Endothelial cell of umbilical vein (primary cell): ENCODE results near the gene TRMT112. TPM values are rescaled to one million over a fixed set of nuclear protein-coding genes. Genes with fewer than 3 reads are reported as not detected.
A peak's percentile ranks its signal among the peaks of the same experiment; 100 is the strongest.

ENCODE experiments used
- BruUV-seq: library from RNA; stranded (reverse); fragments of 400-500 nt; replicated peaks from 2 replicates; lab custom pipeline; 2021; lab: Mats Ljungman, UMichigan
- CTCF ChIA-PET: fragments of 300-600, 350-600 bp; sonication (Branson Sonifier 250); formaldehyde crosslinking; loops from one replicate; lab custom pipeline; 2021; ENCODE audit warnings: antibody characterized with exemption, inconsistent platforms; lab: Charles Lee
- POLR2A ChIA-PET: fragments of 300-600, 350-600 bp; sonication (Branson Sonifier 250); formaldehyde crosslinking; loops from one replicate; lab custom pipeline; 2021; ENCODE audit warnings: antibody characterized with exemption, inconsistent platforms; lab: Charles Lee
- DNase-seq: peaks from one replicate; pipeline ENCODE4 v3.0.0-alpha.2; 2011; ENCODE audit warnings: low read depth, low spot score
- FAIRE-seq: peaks from 2 replicates; lab custom pipeline; 2011; peaks lifted over from hg19 to GRCh38; lab: Jason Lieb, UNC
- H2AFZ ChIP-seq: 2 replicates; pipeline ENCODE4 v1.6.0; 2012; ENCODE audit warnings: low read depth, low read length, control low read depth, inconsistent platforms
- H3K27ac ChIP-seq: 2 replicates; pipeline ENCODE4 v1.5.1; 2011; ENCODE audit warnings: low read depth, mild to moderate bottlenecking, control low read depth, low read length, moderate library complexity; ENCODE audit not compliant: insufficient read depth
- H3K27me3 ChIP-seq, 2 experiments: 2 replicates each; pipeline versions ENCODE4 v1.6.0 to v1.6.1; 2011; ENCODE audit warnings: low read length in 2 of 2, mixed read lengths in 1 of 2; ENCODE audit not compliant: control insufficient read depth in 2 of 2, insufficient read depth in 2 of 2
- H3K36me3 ChIP-seq, 2 experiments: 2 replicates in 1 of 2; 3 replicates in 1 of 2; pipeline ENCODE4 v1.5.1; 2011; ENCODE audit warnings: low read length in 2 of 2, mild to moderate bottlenecking in 1 of 2, moderate library complexity in 1 of 2; ENCODE audit not compliant: control insufficient read depth in 2 of 2, insufficient read depth in 2 of 2; ENCODE audit errors: extremely low read depth in 1 of 2
- H3K4me1 ChIP-seq: 3 replicates; pipeline ENCODE4 v1.5.1; 2011; ENCODE audit warnings: mild to moderate bottlenecking, low read length; ENCODE audit not compliant: control insufficient read depth, insufficient read depth; ENCODE audit errors: extremely low read depth
- H3K4me2 ChIP-seq: 2 replicates; pipeline ENCODE4 v1.6.1; 2011; ENCODE audit warnings: low read length, control low read depth, mixed read lengths; ENCODE audit not compliant: insufficient read depth
- H3K4me3 ChIP-seq, 3 experiments: fragments of 200-600 bp in 1 of 3; sonication (generic), shearing (Covaris generic) in 1 of 3; replicated peaks in 1 of 3; 2 replicates each; pipeline ENCODE4 v1.5.1; 2011 to 2016; ENCODE audit warnings: control low read depth in 3 of 3, low read length in 3 of 3, mild to moderate bottlenecking in 2 of 3, inconsistent platforms in 1 of 3, low read depth in 1 of 3, moderate library complexity in 1 of 3; ENCODE audit not compliant: insufficient read depth in 1 of 3
- H3K79me2 ChIP-seq: 2 replicates; pipeline ENCODE4 v1.6.0; 2012; ENCODE audit warnings: low read length, inconsistent platforms; ENCODE audit not compliant: control insufficient read depth, insufficient read depth
- H3K9ac ChIP-seq: replicated peaks from 2 replicates; pipeline ENCODE3; 2011; ENCODE audit warnings: low read length, control low read depth; ENCODE audit not compliant: insufficient read depth; ENCODE audit errors: extremely low read depth
- H3K9me1 ChIP-seq: replicated peaks from 3 replicates; pipeline ENCODE4 v1.6.0; 2011; ENCODE audit warnings: mild to moderate bottlenecking, low read length; ENCODE audit not compliant: control insufficient read depth, insufficient read depth; ENCODE audit errors: extremely low read depth
- H3K9me3 ChIP-seq: replicated peaks from 2 replicates; pipeline ENCODE4 v1.5.1; 2012; ENCODE audit warnings: low read length, inconsistent platforms; ENCODE audit not compliant: control insufficient read depth, insufficient read depth
- H4K20me1 ChIP-seq: replicated peaks from 2 replicates; pipeline ENCODE3; 2011; ENCODE audit warnings: mild to moderate bottlenecking, low read length; ENCODE audit not compliant: control insufficient read depth, insufficient read depth; ENCODE audit errors: extremely low read depth
- EZH2 ChIP-seq: IDR thresholded peaks from 2 replicates; pipeline ENCODE4 v1.6.1; 2012; ENCODE audit warnings: borderline replicate concordance, low read depth, mild to moderate bottlenecking, moderate library complexity, low read length, inconsistent platforms; ENCODE audit not compliant: severe bottlenecking
- FOS ChIP-seq: IDR thresholded peaks from 2 replicates; pipeline ENCODE4 v1.6.1; 2011; ENCODE audit warnings: mild to moderate bottlenecking, low read length, moderate library complexity, borderline replicate concordance; ENCODE audit not compliant: insufficient read depth
- GATA2 ChIP-seq: IDR thresholded peaks from 2 replicates; pipeline ENCODE4 v1.7.0; 2011; ENCODE audit warnings: low read depth, mild to moderate bottlenecking, moderate library complexity, mixed read lengths, low read length; ENCODE audit not compliant: insufficient read length, insufficient read depth
- MAX ChIP-seq: IDR thresholded peaks from 2 replicates; pipeline ENCODE4 v1.6.1; 2011; ENCODE audit not compliant: insufficient read depth, insufficient read length
- POLR2A ChIP-seq: IDR thresholded peaks from 2 replicates; pipeline ENCODE4 v1.6.1; 2012; ENCODE audit warnings: low read depth, mild to moderate bottlenecking, control low read depth, low read length
- POLR2AphosphoS5 ChIP-seq: IDR thresholded peaks from 2 replicates; pipeline ENCODE4 v1.6.1; 2012; ENCODE audit warnings: low read depth, mild to moderate bottlenecking, control low read depth, low read length, moderate library complexity; ENCODE audit not compliant: insufficient read depth
- dilution Hi-C: fragments of 300-500 bp; cut with MboI; formaldehyde crosslinking; loops from one replicate; pipeline ENCODE4 v1.15.0; 2019; ENCODE audit warnings: low sequenced_read_pairs; ENCODE audit not compliant: extremely low pct_ligation_motif_present
- intact Hi-C: fragments of 100-400 bp; cut with micrococcal nuclease; formaldehyde crosslinking; loops from one replicate; pipeline ENCODE4 v1.10.0; 2022
- polyA plus RNA-seq, 4 experiments: library from polyadenylated mRNA; depleted of rRNA in 3 of 4; stranded (reverse) in 3 of 4; unstranded in 1 of 4; fragments of >200 nt; gene quantifications; 2 replicates each; pipeline versions ENCODE4 v1.2.1 to v1.2.3, GENCODE V29; 2011 to 2012; ENCODE audit warnings: missing spikeins in 1 of 4
- total RNA-seq: library from RNA; stranded (reverse); gene quantifications from 2 replicates; pipeline ENCODE4 v1.2.3, GENCODE V29; 2021
- TF ChIP-seq, protein P1 (sequence below), 2 donors: IDR thresholded peaks; 1 replicate in 1 of 2; 2 replicates in 1 of 2; pipeline ENCODE4 v1.5.1; 2011; ENCODE audit warnings: low read length in 2 of 2, mild to moderate bottlenecking in 2 of 2, moderate library complexity in 2 of 2, control low read depth in 1 of 2, inconsistent platforms in 1 of 2, low read depth in 1 of 2; ENCODE audit not compliant: insufficient read depth in 1 of 2; ENCODE audit errors: extremely low read depth in 1 of 2

The TRMT112 gene
- total and polyA plus RNA-seq, 2 donors (not counting 3 experiments of a cell fraction or from before 2014, with no cell fraction given) = 195 to 575 TPM

DNA sequence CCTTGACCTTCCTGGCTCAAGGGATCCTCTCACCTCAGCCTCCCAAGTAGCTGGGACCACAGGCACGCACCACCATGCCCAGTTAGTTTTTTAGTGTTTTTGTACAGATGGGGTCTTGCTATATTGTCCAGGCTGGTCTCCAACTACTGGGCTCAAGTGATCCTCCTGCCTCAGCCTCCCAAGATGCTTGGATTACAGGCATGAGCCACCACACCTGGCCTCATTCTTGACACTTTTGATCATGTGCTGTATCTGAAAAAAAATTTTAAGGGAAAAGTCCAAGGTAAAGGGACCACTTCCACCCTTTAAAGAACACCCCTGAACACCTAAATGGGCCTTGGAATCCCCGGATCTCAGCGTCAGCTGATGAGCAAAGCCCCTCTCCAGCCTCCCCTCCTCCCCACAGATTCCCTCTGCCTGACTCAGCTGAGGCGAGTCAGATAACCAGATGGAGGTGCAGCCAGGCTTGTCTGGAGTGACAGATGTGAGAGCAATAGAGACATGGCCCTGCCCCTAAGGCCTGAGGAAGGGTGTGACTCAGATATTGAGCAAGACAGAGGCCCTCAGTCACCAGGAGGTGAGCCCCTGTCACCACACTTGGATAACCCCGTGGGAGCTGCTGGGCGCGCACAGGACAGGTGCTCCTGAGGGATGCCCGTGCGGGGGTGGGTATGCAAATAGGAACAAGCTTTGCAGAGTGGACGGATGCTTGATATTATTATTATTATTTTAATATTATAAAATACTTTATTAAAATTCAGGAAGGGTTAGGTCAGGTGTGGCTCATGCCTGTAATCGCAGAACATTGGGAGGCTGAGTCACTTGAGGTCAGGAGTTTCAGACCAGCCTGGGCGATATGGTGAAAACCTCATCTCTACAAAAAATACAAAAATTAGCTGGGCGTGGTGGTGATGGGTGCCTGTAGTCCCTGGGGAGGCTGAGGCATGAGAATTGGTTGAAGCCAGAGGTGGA, 17.7 kb upstream of the TRMT112 start:
- peak; percentile 52 for FAIRE-seq
- H3K9ac ChIP-seq = no peak overlapping the region
- ChIA-PET CTCF (interaction anchor here (0.9 to 5.4 kb wide), 3 partner anchors 18 to 131 kb away, joined by 3 to 71 read pairs (median 3); partner anchors contain the start of genes PRDX5 and TRMT112), POLR2A (no interaction called here)
- H3K9me1 ChIP-seq = no peaks in the 10 kb centered on the region
- intact Hi-C loops = no loop called here
- H3K79me2 ChIP-seq = no peaks in the 10 kb centered on the region
- TF ChIP-seq FOS (peak; percentile 62), EZH2 (no peak), POLR2A (no peak), POLR2AphosphoS5 (peak; percentile 36), MAX (no peak), GATA2 (peak; percentile 65)
- TF ChIP-seq, protein P1, sequence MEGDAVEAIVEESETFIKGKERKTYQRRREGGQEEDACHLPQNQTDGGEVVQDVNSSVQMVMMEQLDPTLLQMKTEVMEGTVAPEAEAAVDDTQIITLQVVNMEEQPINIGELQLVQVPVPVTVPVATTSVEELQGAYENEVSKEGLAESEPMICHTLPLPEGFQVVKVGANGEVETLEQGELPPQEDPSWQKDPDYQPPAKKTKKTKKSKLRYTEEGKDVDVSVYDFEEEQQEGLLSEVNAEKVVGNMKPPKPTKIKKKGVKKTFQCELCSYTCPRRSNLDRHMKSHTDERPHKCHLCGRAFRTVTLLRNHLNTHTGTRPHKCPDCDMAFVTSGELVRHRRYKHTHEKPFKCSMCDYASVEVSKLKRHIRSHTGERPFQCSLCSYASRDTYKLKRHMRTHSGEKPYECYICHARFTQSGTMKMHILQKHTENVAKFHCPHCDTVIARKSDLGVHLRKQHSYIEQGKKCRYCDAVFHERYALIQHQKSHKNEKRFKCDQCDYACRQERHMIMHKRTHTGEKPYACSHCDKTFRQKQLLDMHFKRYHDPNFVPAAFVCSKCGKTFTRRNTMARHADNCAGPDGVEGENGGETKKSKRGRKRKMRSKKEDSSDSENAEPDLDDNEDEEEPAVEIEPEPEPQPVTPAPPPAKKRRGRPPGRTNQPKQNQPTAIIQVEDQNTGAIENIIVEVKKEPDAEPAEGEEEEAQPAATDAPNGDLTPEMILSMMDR (IDR thresholded peaks at IDR 0.05; ENCODE audit: extremely low read depth in 1 of 2, insufficient read depth in 1 of 2, low read depth in 1 of 2, low read length in 2 of 2) = no peak
- no peak overlapping the region for H3K4me3 ChIP-seq
- peaks cover 3% of the 10 kb centered on the region for H3K4me1 ChIP-seq
- H3K9me3 ChIP-seq = no peaks in the 10 kb centered on the region
- H4K20me1 ChIP-seq = no peaks in the 10 kb centered on the region
- no peak overlapping the region for H2AFZ ChIP-seq
- peak; percentile 39 for DNase-seq
- H3K27me3 ChIP-seq = no peaks in the 10 kb centered on the region
- H3K27ac ChIP-seq = no peak overlapping the region
- BruUV-seq = no TSS peak
- no peaks in the 10 kb centered on the region for H3K36me3 ChIP-seq
- dilution Hi-C loops = no loop called here
- H3K4me2 ChIP-seq = no peak overlapping the region
